Measurements from ENCODE around the gene COL7A1.
"Not testable (repeated sequence)": the region's sequence is repeated elsewhere in the genome, so short reads cannot be mapped to it uniquely, and the experiment has no call there.

The COL7A1 gene

GRCh38 chr3:48546203-48546829 lies 48.8 kb downstream of the COL7A1 start:
- no peak for DNase-seq (ENCODE audit: low read depth in 1 of 2, low spot score in 1 of 2)

GRCh38 chr3:48544141-48544540 lies 51.0 kb downstream of the COL7A1 start:
- DNase-seq (ENCODE audit: low read depth in 1 of 2, low spot score in 1 of 2) = no peak

- no peak for DNase-seq (ENCODE audit: low read depth in 1 of 2, low spot score in 1 of 2)
Measured at GRCh38 chr3:48543271-48543866, 51.8 kb downstream of the COL7A1 start.

GRCh38 chr3:48538451-48538850 lies 56.7 kb downstream of the COL7A1 start:
- no peak for DNase-seq (ENCODE audit: low read depth in 1 of 2, low spot score in 1 of 2)

GRCh38 chr3:48536785-48537184 lies 58.3 kb downstream of the COL7A1 start:
- DNase-seq (ENCODE audit: low read depth in 1 of 2, low spot score in 1 of 2) = no peak

GRCh38 chr3:48536116-48536515 lies 59.0 kb downstream of the COL7A1 start:
- DNase-seq (ENCODE audit: low read depth in 1 of 2, low spot score in 1 of 2) = no peak

- DNase-seq (ENCODE audit: low read depth in 1 of 2, low spot score in 1 of 2) = no peak
Measured at GRCh38 chr3:48535578-48535977, 59.6 kb downstream of the COL7A1 start.

- no peak for DNase-seq (ENCODE audit: low read depth in 1 of 2, low spot score in 1 of 2)
Measured at GRCh38 chr3:48532977-48533337, 62.2 kb downstream of the COL7A1 start.

- no peak for DNase-seq (ENCODE audit: low read depth in 1 of 2, low spot score in 1 of 2)
Measured at GRCh38 chr3:48532271-48532976, 62.7 kb downstream of the COL7A1 start.

- not testable (repeated sequence) for DNase-seq (ENCODE audit: low read depth in 1 of 2, low spot score in 1 of 2)
Measured at GRCh38 chr3:48530701-48531100, 64.4 kb downstream of the COL7A1 start.

- no peak for DNase-seq (ENCODE audit: low read depth in 1 of 2, low spot score in 1 of 2)
Measured at GRCh38 chr3:48528754-48529153, 66.4 kb downstream of the COL7A1 start.

GRCh38 chr3:48528048-48528447 lies 67.1 kb downstream of the COL7A1 start:
- DNase-seq (ENCODE audit: low read depth in 1 of 2, low spot score in 1 of 2) = no peak

GRCh38 chr3:48524970-48525369 lies 70.2 kb downstream of the COL7A1 start:
- DNase-seq (ENCODE audit: low read depth in 1 of 2, low spot score in 1 of 2) = no peak

GRCh38 chr3:48521635-48522034 lies 73.5 kb downstream of the COL7A1 start:
- no peak for DNase-seq (ENCODE audit: low read depth in 1 of 2, low spot score in 1 of 2)

GRCh38 chr3:48519277-48519643 lies 75.9 kb downstream of the COL7A1 start:
- no peak for DNase-seq (ENCODE audit: low read depth in 1 of 2, low spot score in 1 of 2)

GRCh38 chr3:48518638-48519276 lies 76.4 kb downstream of the COL7A1 start:
- DNase-seq (ENCODE audit: low read depth in 1 of 2, low spot score in 1 of 2) = no peak

GRCh38 chr3:48518069-48518468 lies 77.1 kb downstream of the COL7A1 start:
- DNase-seq (ENCODE audit: low read depth in 1 of 2, low spot score in 1 of 2) = no peak

GRCh38 chr3:48516571-48516970 lies 78.6 kb downstream of the COL7A1 start:
- no peak for DNase-seq (ENCODE audit: low read depth in 1 of 2, low spot score in 1 of 2)

GRCh38 chr3:48514431-48515227 lies 80.5 kb downstream of the COL7A1 start:
- DNase-seq (ENCODE audit: low read depth in 1 of 2, low spot score in 1 of 2) = no peak
